Measurements from ENCODE around the gene ANKRD34A. TPM values are rescaled to one million over a fixed set of nuclear protein-coding genes. Genes with fewer than 3 reads are reported as not detected.

ANKRD34A gene
- polyA plus RNA-seq, 1 experiment, result 0.83 TPM

DNA sequence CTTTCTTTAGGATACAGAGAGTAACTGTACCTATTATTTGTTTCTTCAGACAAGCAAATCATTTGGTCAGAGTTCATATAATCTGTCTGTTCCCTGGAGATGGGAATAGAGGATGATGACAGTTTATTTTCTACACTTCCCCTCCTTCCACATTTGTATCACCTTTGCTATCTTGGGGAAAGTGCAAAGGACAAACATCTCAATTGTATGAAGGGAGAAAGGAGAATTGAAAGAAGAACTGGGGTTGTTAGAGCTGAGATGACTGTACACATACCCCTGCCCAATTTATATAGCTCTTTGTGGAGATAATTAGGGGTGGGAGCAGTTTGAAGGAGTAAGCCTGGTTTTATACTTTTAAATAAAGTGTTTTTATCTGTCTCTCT, 14.1 kb upstream of the ANKRD34A start:
- H3K4me3 ChIP-seq (ENCODE audit: low read depth, low read length), result no peak overlapping the region; the same call in 1 of the 2 replicates

DNA sequence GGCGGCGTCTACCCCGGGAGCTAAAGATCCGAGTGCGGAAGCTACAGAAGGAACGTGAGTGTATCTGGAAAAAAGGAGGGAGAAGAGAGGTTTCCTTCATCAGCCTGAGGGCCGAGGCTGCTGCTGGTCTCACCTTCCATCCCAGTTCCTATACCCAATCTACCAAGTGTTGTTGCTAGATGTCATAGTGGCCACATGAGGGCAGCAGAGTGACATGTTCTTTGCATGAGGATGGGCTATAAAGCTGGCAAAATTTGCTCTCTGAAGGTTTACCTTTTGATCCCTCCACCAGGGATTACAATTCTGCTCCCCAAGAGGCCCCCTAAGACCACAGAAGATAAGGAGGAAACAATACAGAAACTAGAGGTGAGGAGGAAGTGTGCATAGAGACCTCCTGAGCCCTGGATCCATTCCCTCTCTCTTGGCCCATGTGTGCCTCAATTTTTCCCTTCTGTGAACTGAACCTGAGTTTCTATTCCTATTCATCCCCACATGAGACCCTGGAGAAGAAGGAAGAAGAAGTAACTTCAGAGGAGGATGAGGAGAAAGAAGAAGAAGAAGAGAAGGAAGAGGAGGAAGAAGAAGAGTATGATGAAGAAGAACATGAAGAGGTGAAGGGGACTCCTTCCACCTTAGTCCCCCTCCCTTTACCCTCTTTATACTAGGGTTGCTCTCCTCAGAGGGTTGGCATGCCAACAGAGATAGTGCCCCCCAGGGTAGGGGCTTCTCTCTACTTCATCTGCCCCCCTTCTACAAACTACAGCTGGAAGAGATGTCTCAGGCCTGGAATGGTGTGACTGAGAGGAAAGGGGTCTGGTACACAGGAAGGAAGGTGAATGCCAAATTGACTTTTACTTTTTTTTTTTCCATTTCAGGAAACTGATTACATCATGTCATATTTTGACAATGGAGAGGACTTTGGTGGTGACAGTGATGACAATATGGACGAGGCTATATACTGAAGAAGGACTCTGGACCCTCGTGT, 13.4 kb upstream of the ANKRD34A start:
- Histone ChIP-seq H3K4me3 (ENCODE audit: low read depth, low read length) (no peak overlapping the region), H3K27me3 (ENCODE audit: control insufficient read depth, insufficient read depth, low read length) (no peaks in the 10 kb centered on the region), H3K27ac (ENCODE audit: low read depth, low read length) (peak overlapping the region; percentile 97), H3K9me3 (ENCODE audit: control insufficient read depth, insufficient read depth, low read length) (no peaks in the 10 kb centered on the region)
- ChIA-PET POLR2A (interaction anchor here (0.9 to 2.4 kb wide), 3 partner anchors 19 to 51 kb away, joined by 3 to 9 read pairs (median 8); partner anchors contain the start of genes RBM8A and TXNIP), CTCF (interaction anchor here (0.6 to 6.3 kb wide), 38 partner anchors 10 to 269 kb away, joined by 3 to 218 read pairs (median 5); partner anchors contain the start of genes ANKRD34A, HJV, LIX1L and NUDT17)
- TF ChIP-seq, protein P1, sequence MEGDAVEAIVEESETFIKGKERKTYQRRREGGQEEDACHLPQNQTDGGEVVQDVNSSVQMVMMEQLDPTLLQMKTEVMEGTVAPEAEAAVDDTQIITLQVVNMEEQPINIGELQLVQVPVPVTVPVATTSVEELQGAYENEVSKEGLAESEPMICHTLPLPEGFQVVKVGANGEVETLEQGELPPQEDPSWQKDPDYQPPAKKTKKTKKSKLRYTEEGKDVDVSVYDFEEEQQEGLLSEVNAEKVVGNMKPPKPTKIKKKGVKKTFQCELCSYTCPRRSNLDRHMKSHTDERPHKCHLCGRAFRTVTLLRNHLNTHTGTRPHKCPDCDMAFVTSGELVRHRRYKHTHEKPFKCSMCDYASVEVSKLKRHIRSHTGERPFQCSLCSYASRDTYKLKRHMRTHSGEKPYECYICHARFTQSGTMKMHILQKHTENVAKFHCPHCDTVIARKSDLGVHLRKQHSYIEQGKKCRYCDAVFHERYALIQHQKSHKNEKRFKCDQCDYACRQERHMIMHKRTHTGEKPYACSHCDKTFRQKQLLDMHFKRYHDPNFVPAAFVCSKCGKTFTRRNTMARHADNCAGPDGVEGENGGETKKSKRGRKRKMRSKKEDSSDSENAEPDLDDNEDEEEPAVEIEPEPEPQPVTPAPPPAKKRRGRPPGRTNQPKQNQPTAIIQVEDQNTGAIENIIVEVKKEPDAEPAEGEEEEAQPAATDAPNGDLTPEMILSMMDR (IDR thresholded peaks at IDR 0.05; ENCODE audit: low read depth, low read length), result peak; percentile 88
- DNase-seq (ENCODE audit: low read depth, low spot score), result peak; percentile 63

More for the DNA sequence above, 14.1 kb upstream of the ANKRD34A start:
- Histone ChIP-seq H3K9me3 (ENCODE audit: control insufficient read depth, insufficient read depth, low read length) (no peaks in the 10 kb centered on the region), H3K27me3 (ENCODE audit: control insufficient read depth, insufficient read depth, low read length) (no peaks in the 10 kb centered on the region), H3K27ac (ENCODE audit: low read depth, low read length) (peak overlapping the region; percentile 97)
- CTCF ChIA-PET, result interaction anchor here (0.6 to 6.3 kb wide), 18 partner anchors 10 to 187 kb away, joined by 3 to 218 read pairs (median 8); partner anchors contain the start of genes ANKRD34A, HJV, ITGA10 and LIX1L
- DNase-seq (ENCODE audit: low read depth, low spot score), result no peak
- POLR2A ChIA-PET, result interaction anchor here (1.8 to 2.4 kb wide), 2 partner anchors 19 to 51 kb away, joined by 8 to 9 read pairs; partner anchors contain the start of genes RBM8A and TXNIP
- TF ChIP-seq, protein P1 (IDR thresholded peaks at IDR 0.05; ENCODE audit: low read depth, low read length), result no peak

DNA sequence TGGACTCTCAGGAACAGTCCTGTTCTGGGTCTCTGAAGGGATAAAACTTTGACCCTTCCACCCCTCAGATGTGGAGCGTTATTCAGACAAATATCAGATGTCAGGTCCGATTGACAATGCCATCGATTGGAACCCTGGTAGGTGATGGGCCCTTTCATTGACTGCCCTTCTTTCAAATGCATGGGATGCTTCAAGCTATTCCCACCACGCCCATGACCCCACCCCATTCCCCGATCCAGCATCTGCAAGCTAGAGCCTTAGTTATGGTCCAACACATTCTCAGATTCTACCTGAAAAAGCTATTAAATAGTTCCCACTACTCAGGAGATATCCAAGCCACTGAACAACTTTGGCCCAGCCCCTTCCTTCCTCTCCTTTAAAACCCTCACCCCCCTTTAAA, 12.6 kb upstream of the ANKRD34A start:
- TF ChIP-seq, protein P1 (IDR thresholded peaks at IDR 0.05; ENCODE audit: low read depth, low read length), result no peak
- POLR2A ChIA-PET, result interaction anchor here (0.9 kb wide), 1 partner anchor 31 kb away, joined by 3 read pairs; no protein-coding TSS in a partner anchor
- no peak for DNase-seq (ENCODE audit: low read depth, low spot score)
- Histone ChIP-seq H3K27ac (ENCODE audit: low read depth, low read length) (no peak overlapping the region), H3K27me3 (ENCODE audit: control insufficient read depth, insufficient read depth, low read length) (no peaks in the 10 kb centered on the region), H3K4me3 (ENCODE audit: low read depth, low read length) (no peak overlapping the region), H3K9me3 (ENCODE audit: control insufficient read depth, insufficient read depth, low read length) (no peaks in the 10 kb centered on the region)
- CTCF ChIA-PET, result interaction anchor here (0.6 to 6.3 kb wide), 25 partner anchors 9 to 268 kb away, joined by 3 to 218 read pairs (median 7); partner anchors contain the start of genes ANKRD34A, HJV, LIX1L and NUDT17

DNA sequence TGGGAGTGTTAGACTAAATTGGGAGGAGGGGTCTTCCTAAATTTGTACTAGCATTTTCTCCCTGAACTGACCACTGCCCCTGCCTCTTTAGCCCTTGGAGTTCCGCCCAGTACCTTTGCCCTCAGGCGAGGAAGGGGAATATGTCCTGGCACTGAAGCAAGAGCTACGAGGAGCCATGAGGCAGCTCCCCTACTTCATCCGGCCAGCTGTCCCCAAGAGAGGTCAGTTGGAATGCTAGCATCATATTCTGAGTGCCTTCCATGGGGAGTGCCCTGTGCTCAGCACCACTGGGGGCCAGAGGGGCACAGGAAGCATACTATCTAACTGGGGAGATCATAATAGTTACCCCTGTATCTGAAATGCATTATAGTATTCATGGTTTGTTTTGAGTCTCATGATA, 10.8 kb upstream of the ANKRD34A start:
- ChIA-PET CTCF (interaction anchor here (6.3 kb wide), 1 partner anchor 34 kb away, joined by 218 read pairs; no protein-coding TSS in a partner anchor), POLR2A (no interaction called here)
- Histone ChIP-seq H3K27ac (ENCODE audit: low read depth, low read length) (no peak overlapping the region), H3K4me3 (ENCODE audit: low read depth, low read length) (no peak overlapping the region), H3K9me3 (ENCODE audit: control insufficient read depth, insufficient read depth, low read length) (no peaks in the 10 kb centered on the region), H3K27me3 (ENCODE audit: control insufficient read depth, insufficient read depth, low read length) (no peaks in the 10 kb centered on the region)
- TF ChIP-seq, protein P1 (IDR thresholded peaks at IDR 0.05; ENCODE audit: low read depth, low read length), result no peak
- no peak for DNase-seq (ENCODE audit: low read depth, low spot score)

Data from AG04450 (cell line).